ENCODE data around the gene SLCO2A1.

SLCO2A1 gene

GRCh38 chr3:134060561-134061385 is 31.0 kb upstream of the SLCO2A1 start:
- no peak for DNase-seq

GRCh38 chr3:134059671-134060560 is 30.2 kb upstream of the SLCO2A1 start:
- no peak for DNase-seq

DNA sequence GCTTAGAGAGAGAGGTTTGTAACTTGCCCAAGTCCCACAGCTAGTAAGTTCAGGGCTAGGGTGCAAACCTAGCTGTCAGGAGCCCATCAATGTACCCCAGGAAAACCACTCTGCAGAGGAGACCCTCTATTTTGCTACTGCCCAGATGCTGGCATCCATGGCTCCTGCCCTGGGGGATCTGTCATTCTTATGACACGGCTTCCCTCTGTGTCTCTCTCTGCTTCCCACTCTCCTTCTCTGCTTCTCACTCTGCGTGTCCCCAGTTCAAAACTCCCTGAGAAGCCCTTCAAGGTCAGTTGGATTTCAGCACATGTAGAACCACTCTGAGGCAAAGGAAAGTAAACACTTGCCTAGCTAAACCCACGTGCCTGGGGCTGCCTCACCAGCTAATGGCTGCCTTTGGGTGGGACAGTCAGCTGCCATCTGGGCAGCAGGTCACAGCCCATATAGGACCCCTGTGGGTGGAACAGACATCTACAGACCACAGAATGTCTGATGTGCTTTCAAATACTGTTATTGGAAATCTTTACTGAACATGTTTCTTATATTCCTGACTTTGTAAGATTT is 29.4 kb upstream of the SLCO2A1 start:
- DNase-seq, result no peak

DNA sequence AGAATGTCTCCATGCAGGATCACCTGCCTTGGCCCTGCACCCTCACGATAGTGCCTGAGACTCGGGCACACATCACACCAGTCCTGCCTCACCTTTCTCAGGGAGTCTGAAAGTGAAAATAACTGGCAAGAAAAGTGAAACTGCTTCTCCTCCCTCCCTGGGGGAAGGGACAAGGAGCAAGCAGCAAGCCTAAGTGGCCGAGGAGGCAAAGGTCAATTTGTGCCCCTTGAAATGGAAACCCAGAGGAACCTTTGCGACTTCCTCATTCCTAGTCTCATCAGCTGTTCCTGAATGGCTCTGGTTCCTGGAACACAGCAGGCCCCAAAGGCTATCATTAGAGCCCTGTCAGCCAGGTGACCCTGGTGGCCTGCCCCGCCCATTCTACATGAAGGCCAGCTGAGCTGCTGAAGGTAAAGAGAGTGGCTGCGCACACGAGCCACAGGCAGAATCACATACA is 28.0 kb upstream of the SLCO2A1 start:
- DNase-seq, result no peak

DNA sequence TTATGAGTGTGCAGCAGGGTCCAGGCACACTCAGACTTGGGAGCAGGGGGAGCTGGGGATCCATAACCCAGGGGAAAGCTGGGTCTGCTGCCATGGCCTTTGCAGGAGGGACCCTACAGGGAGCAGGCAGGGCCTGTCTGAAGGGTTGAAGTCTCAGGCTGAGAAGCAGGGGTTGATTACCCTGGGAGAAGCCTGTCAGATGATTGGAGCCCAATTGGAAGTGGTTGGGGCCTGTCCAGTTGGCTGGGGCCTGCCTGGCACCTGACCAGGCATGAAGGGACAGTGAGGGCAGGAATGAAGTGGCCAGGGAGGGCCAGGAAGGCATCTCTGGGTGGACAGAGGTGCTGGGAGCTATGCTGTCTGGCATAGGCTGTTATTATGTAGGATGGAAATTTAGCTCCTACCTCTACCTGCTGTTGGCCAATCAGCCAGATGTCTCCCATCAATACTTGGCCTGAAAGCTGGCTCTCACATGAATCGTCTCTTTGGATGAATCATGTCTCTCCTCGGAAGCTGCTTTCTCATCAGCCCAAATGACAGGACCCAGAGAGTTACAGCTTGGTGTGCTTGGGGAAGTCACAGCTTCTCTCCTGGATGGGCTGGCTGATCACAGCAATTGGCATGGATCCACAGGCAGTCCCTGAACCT is 27.4 kb upstream of the SLCO2A1 start:
- no peak for DNase-seq

- DNase-seq, result peak; percentile 31
Observed at GRCh38 chr3:134056464-134056891, 26.8 kb upstream of the SLCO2A1 start.

DNA sequence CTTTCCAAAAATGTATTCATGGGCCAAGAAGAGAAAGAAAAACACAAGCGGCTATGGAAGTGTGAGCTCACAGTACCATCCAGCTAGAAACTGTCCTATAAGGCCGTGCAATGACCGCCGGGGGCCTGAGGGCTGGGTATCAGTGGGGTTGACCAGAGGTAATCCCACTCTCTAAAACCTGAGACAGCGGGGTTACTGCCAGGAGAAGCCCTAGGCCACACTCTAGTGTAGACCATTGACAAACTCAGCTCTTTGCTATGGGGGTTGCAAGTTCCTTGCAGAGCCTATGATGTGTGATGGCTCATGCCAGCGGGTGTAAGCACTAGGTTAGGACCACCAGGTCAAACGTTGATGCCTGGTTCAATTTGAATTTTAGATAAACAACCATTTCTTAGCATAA is 25.9 kb upstream of the SLCO2A1 start:
- DNase-seq, result no peak

- no peak for DNase-seq
Observed at GRCh38 chr3:134054881-134055280, 25.2 kb upstream of the SLCO2A1 start.

DNA sequence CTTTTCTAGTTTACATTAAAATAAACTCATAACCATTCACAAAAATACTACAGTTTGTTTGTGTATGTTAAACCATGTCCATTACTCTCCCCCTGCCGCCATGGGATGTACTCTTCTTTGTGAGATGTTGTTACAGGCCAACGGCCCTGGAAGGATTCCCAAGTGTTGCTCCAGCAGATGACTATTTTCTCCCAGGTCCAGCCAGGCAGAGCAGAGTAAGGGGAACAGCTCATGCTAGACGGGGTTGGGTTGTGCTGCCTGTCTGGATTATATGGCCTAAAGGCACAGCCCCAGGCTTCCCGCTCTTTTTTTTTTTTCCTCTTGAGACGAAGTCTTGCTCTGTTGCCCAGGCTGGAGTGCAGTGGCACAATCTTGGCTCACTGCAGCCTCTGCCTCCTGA is 24.5 kb upstream of the SLCO2A1 start:
- DNase-seq, result no peak

GRCh38 chr3:134052370-134052769 is 22.6 kb upstream of the SLCO2A1 start:
- no peak for DNase-seq

GRCh38 chr3:134049676-134050075 is 20.0 kb upstream of the SLCO2A1 start:
- DNase-seq, result no peak

GRCh38 chr3:134048278-134048996 is 18.7 kb upstream of the SLCO2A1 start:
- DNase-seq, result no peak

DNA sequence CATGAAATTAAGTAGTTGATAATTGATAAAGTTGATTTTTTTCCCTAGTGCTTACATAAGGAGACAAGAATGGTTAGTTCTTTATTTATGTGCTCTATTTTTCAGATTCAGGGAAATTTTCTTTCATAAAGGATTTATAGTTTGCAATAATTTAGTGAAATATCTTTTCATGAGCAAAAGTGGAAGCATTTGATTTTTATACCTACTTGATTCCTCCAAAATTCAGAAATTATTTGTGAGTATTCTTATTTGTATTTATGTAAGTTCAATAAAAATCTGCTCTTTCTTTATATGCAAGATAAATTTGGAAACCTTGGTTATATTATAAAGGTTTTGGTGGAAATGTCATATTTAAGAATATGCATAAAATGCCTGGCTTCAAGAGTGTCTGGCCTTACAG is 14.7 kb upstream of the SLCO2A1 start:
- no peak for DNase-seq

GRCh38 chr3:134040066-134040465 is 10.3 kb upstream of the SLCO2A1 start:
- no peak for DNase-seq

- no peak for DNase-seq
Observed at GRCh38 chr3:134039161-134039862, 9.6 kb upstream of the SLCO2A1 start.

GRCh38 chr3:134038716-134039115 is 9.0 kb upstream of the SLCO2A1 start:
- no peak for DNase-seq

DNA sequence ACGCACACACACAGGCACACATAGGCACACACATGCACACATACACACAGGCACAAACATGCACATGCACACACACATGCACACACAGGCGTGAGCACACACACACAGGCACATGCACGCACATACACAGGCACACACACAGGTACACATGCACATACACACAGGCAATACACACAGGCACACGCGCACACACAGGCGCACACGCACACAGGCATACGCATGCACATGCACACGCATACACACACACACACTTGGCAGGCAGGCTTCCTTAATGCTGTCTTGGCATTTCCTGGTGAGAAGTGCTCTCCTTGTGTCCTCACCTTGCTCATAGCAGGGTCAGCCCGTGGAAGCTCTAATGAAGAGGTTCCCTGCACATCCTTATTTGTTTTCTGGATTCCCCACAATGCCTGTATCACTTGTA is 8.4 kb upstream of the SLCO2A1 start:
- DNase-seq, result no peak

DNA sequence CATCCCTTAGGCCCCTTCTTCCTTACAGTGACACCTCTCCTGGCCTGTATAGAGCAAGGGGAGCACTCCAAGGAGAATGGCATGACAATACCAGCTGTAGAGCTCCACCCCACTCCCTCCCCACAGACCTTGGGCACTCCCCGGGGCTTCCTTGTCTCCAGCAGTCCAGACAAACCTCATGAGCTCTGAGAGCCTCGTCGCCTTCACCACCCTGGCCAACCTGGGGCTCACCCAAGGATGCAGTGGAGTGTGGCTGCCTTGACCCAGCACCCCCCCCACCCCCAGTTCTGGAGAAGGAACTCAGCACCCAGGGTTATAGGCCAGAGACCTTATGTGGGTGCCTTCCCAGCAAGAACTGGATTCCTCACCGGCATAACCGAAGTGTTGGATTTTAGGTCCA is 7.4 kb upstream of the SLCO2A1 start:
- DNase-seq, result no peak

GRCh38 chr3:134036291-134036690 is 6.6 kb upstream of the SLCO2A1 start:
- DNase-seq, result no peak

DNA sequence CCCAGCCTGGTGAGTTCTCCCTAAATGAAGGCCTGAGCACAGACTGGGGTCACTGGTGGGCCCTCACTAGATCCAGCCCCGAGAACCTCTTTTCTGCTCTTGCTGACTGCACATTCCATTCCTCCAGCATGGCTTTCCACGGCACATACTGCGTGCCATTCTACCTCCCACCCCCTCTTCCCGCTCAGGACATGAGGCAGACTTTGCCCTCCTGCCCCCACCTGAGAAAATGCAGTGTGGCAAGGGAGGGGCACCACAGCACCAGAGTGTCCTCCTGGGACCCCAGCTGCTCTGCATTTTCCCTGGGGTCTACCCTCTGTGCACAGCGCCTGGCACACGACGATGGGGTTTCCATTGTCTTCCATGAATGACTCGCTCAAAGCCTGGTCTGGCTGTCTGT is 6.1 kb upstream of the SLCO2A1 start:
- no peak for DNase-seq

DNA sequence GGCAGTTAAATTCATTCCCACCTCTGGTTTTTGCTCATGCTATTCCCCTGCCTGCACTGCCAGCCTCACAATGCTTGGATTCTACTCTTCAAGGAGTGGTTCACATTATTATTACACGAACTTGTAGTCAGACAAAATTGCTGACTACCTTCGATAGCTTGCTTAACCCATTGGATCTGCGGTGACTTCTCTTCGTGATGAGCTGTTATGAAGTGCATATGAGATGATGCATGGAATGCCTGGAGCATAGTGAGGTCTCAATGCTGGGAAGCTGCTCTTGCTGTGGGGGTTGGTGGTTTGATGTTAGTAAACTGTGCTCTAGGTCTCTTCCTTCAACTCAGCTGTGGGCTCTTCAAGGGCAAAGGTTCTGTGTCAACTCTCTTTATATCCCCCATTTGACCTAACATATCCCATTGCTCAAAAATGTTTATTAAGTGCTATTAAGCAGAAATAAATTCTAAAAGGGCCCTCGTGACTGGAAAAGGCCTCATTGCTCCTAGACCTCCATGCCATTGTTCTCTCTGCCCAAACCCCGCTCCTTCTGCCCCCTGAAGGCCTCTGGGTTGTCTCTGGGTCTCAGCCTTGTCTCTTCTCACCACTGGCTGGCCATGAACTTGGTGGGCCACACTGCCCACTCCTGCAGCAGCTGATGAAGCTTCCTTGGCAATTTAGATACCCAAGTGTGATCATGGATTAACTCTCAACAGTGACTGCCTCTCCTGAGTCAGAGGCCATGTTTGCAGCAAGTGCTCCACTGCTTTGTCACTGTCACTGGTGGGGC is 4.5 kb upstream of the SLCO2A1 start:
- DNase-seq, result no peak
